GM21367 (cell line): ENCODE measurements around the gene HLTF.
A peak's percentile ranks its signal among the peaks of the same experiment; 100 is the strongest.

Experiments used
- ATAC-seq: cut with Tn5 transposase; IDR thresholded peaks from one replicate; pipeline ENCODE4 v1.9.1; 2021; ENCODE audit not compliant: unreplicated experiment

HLTF gene

DNA sequence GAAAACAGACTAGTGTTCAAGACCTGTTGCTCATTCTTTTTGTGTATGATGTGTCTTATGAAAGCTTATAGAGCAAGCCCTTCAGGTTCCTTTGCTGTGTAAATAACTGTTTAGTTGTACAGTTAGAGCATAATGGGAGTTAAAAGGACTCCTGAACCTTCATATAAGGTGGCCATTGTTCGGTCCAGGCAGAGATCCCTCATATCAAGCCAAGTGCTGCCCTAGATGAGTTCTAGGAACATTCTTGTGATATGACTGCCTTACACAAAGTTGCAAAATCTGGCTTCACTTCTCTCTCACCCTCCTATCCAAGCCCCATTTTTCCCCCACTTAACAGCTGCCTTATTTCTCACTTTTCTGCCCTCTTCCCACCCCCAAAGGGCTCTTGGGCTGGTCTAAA is 68.1 kb downstream of the HLTF start:
- ATAC-seq, result no peak

DNA sequence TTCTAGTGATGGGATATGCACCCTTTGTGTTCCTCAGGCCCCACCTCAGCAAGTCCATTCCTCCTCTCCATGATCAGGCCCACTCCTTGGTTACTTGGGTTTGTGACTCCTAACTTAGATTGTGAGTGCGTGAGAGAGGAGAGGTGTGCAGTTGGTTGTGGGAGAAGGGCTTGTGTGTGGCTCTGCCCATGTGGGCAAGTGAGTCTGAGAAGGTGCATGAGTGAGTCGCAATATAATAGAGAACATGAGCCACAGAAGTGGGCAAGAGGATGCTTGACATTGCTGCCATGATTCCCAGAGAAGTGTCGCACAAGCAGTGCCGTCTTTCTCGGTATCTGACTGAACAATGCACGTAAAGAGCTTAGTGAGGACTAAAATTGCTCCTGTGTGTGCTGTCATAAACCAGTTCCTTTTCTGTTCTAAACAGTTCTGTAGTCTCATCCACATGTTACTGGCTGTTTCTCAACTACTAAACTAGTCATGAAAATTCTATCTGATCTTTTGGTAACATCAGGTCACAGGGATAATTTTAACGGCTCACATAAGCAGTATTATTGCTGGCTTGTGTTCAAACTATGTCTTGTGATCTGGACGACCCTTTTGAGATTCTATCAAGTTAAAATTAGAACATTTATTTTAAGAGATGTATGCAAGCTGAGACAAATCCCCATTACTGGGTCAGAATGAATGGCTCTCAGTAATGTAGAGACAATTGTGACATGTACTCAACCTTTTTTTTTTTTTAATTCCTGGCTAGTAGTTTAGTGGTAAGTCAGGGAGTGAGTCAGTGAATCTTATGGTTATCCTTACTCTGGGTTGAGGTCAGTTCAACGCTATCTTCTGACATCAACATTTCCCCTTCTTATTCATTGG is 69.4 kb downstream of the HLTF start:
- ATAC-seq, result no peak

DNA sequence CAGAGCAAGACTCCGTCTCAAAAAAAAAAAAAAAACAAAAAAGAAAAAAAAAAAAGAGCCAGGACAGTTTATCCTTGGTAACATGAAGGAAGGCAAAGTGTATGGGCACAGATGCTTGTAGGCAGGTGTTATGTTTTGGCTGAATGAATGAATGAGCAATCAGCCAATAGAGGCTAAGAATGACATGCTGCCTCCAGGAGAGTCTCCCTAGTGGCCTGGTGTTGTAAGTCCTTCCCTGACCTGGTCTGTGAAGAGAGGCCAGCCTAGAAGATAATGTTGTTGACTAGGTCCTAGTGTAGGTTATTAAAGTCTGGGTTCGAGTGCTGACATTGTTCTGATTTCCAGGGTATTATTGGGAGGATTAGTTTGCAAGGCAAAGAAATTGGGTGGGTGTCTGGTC is 70.1 kb downstream of the HLTF start:
- no peak for ATAC-seq

DNA sequence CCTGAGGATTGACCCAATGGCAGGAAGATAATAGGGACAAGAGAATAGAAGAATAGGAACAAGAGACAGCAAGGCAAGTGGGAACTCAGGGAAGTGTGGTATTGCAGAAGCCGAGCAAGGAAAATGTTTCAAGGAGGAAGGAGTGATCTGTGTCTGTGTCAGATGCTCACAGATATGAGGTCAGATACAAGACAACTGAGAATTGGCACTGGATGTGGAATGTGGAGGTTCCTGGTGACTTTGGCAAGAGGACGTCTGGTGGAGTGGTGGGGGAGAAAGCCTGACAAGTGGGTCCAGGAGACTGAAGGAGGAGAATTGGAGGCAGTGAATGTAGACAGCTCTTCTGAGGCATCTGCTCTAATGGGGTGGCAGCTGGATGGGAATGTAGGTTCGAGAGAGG is 70.9 kb downstream of the HLTF start:
- no peak for ATAC-seq

DNA sequence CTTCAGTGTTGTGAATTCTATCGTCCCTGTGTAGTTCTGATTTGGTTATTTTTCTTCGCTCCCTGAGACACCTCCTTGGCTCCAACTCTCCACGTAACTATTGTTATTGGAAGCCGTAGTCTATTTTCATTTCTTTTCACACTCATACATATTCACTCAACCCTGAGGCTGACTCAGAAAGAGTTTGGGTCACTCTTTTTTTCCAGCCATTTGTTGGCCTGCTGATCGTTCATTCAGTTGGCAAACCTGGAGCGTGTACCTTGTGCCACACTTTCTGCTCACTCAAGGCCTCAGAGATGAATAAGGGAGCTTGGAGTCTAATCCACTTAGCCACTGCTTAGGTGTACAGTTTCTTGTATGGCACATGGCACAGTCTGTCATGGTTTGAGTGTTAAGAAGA is 72.6 kb downstream of the HLTF start:
- ATAC-seq, result no peak

DNA sequence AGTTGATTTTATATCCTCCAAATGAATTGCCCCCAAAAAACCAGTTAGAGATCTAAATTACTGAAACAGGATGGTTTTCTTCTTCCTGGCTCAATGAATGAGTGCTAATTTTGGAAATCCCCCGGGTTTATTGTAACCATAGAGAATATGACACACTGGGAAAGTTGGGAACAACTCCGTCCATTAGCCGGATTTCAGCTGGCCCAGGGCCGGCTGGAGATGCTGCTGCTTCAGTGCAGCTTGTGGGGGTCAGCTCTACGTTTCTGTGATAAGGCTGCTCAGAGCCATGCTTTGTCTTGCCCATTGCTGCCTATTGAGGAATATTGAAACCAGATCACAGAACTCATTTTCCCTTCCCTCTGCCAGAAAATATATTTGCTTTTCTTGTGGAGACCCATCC is 74.7 kb downstream of the HLTF start:
- no peak for ATAC-seq

DNA sequence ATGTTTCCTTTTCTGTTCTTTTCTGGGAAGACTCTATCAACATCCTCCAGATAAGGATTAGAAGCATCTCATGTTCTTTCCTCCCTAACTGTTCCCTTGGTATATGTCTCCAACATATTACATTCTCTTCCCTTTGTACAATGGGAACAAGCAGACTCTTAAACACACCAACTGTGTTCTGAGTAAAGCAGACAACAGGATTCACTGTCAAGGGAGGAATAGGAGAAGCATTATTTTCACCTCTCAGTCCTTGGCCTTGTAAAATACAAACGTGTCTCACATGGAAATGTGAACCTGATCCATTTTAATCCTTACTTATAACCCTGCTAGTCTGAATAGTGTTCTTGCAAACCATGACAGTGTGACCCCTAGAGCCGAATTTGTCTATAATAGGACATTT is 75.4 kb downstream of the HLTF start:
- no peak for ATAC-seq

DNA sequence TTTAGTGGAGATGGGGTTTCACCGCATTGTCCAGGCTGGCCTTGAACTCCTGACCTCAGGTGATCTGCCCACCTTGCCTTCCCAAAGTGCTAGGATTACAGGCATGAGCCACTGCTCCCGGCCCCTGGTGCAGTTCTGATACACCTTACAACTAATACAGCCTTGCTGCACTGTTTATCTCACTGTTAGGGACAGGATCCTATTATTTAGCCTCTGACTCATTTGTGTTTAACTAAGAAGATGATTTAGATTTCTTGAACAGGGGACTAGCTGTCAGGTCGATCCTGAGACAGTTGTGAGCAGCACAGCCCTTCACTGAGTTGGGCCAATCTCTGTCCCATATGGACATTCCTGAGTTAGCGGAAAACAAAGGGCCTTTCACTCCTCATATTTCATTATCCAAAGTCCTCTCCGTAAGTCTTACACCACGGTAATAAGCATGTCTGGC is 75.8 kb downstream of the HLTF start:
- ATAC-seq, result no peak

DNA sequence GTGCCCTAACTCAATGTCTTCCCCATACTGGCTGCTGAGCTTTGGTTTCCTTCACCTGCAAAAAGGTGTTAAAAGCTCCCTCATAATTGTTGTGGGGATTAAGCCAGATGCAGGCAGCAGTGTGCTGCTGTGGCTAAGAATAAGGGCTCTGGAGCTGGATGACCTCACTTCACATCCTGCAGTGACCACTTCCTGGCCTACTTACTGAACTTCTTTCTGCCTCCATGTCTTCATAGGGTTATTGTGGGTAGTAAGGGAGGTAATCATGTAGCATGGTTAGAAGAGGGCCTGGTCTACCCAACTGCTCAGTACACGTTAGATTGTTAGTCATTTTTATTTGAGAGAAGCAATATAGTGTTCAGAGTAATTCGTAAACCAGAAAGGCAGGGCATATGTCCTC is 76.6 kb downstream of the HLTF start:
- peak; percentile 85 for ATAC-seq

DNA sequence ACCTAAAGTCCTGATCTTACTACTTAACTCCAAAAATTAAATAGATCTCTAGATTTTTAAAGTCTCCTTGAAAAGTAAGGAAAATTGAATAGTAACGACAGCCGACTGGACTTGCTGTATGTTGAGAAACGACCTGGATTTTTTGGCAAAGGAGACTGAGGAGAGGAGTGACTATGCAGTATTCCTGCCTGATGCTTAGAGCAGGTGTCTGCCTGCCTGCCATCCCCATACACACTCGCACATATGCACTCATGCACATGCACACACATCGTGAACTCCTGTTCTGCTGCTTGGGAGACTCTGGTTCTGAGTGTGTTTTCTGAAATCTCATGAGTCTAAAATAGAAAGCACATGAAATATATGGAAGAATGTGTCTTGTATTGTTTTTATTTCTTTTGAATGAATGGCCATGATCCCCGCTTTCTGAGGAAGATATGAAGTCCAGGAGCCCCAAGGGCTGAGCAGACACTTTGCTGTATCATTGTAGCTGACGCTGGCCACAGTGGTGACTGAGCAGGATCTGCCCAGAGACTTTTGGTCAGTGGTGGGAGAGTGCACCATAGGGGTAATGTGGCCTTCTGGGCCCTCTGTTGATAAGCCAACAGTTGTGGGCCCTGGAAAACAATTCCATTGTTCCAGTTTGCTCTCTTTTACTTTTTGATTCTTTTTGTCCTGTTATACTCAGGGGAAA is 78.6 kb downstream of the HLTF start:
- ATAC-seq, result no peak

DNA sequence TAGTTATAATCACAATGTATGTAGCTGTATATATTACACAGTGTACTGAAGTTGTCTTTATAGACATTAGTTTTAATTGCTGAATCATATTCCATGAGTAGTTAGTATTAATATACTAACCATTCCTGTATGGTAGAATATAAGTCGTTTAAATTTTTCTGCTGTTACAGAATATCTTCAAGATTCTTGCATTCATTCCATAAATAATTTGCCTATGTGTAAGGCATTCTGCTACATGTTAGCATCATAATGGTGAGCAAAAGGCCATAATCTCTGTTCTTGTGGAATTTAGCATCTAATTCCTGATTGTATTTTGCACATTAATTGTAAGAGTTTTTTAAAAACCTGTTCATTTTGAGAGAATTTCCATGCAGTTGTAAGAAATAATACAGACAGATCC is 80.9 kb downstream of the HLTF start:
- ATAC-seq, result no peak

DNA sequence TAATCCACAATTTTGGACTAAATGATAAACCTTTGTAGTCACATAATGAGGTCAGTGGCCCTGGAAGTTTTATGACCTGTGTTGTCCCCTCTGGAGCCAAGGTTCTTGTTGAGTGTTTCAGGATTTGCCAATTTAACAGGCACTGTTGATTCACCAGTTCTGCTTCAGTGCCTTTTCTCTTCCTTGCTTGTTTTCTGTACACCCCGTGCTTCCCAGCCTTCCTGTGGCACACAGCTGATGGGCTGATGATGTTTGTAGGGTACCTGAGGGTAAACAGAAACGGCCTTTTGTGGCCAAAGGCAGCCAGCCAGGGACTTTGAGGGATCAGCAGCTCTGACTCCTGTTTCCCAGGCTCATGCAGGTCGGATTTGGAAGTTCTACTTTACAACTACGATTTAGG is 81.7 kb downstream of the HLTF start:
- ATAC-seq, result no peak

DNA sequence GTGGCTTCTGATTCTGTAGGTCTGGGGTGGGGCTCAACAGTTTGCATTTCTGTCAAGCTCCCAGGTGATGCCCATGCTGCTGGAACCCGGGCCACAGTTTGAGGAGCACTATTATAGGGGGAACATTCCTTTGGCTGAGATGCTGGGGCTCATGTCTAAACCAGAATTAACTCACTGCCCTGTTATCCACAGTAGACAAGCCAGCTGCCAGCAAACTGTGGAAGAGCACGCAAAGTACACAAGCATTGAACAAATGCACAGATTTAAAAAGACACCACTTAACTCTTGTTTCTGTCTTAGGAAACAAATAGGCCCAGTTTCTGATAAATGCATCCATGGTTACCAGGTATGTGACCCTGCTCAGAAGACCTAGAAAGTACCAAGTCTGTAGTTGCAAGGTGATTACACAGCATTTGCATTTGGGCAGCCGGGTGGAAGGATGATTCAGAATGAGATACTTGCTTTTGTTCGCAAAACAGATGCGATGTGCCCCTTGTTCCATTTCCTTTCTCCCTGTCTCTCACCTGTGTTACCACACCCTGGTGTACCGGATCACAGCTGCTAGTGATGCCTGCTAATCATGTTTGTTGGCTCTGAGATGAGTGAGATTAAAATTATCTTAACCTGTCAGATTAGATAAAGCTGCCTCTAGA is 82.6 kb downstream of the HLTF start:
- ATAC-seq, result peak; percentile 72

DNA sequence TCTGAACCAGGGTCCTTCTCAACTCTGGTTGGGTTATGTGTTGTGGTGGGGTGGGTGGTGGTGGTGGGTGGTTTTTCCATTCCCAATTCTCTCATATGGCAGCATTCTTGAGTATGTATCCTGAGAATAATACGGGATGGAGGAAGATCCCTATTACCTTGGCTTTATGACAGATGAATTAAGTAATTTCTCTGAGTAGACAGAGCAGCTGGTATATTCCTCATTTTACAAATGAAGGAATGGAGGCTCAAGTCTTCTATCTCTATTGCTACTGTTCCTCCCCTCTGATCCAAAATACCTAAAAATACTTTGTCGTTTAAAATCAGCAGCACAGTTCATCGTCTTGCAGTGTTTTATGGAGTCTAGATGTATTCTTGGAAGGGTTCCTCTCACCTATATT is 84.6 kb downstream of the HLTF start:
- ATAC-seq, result no peak

DNA sequence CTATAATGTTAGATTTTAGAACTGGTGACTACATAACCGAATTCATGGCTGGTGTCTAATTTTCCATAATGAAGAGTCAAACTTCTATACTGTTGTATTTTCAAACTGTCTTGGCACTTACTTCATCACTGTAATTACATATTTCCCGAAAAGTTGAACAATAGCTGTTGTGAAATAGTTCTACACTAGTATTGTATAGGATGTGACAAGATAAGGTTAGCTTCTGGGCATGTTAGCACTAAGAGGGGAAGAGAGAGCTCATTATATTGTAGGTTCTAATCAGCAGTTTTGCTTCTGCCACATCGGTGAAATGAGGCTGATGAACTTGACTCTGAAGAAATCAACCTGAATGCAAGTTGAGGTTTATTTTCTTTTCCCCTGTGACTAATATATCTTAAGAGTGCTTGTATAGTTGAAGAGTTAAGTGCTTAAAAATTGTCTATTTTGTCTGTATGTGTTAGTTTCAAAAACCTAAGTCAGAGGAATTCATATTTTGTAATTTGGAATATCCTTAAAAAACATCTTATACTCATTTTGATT is 86.1 kb downstream of the HLTF start:
- no peak for ATAC-seq

DNA sequence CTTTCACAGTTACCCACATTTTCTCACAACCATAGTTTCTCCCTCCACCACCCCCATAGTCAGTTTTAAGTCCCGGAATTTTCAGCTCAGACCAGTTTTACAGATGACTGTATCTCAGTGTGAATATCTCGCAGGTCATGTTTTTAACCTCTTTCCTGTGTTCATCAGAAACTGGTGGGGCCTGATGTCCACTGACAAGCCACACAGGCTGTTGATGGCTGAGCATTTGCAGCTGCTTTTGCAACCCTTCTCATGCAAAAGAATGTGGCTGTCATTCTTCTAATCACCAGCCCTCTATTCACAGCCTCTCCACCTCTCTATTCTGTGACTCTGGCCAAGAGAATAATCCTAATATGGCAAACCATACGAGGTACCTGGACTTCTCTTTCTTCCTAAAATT is 86.5 kb downstream of the HLTF start:
- no peak for ATAC-seq

DNA sequence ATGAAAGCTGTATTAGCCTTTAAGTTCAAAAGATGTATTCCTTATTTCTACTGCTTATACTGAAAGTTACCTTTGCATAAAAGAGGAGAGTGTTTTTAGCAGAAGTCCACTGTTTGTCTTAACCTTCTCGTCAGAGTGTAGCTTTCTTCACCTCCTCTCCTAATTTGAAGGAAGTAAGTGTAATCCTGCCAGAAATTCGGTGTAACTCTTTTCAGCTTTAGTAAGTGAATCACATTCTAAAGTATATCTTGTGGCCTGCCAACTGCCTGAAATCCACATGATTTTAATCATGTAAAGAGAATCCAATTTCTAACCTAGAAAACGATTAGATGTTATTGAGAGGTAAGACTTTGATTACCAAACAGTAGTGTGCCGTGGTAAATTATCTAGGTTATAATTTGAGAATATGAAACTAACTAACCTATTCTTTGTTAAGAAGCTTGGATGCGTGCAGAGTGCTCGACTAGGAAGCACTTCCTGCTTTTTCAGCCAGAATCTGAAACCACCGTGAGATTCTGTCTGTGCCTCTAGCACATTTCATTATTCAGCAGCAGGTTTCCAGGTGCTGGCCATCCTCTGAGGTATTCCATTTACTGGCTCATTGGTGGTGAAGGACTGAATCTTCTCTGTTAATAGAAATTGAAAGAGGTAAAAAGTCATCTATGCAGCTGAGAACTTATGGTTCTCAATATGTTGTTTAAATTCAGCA is 87.5 kb downstream of the HLTF start:
- no peak for ATAC-seq

DNA sequence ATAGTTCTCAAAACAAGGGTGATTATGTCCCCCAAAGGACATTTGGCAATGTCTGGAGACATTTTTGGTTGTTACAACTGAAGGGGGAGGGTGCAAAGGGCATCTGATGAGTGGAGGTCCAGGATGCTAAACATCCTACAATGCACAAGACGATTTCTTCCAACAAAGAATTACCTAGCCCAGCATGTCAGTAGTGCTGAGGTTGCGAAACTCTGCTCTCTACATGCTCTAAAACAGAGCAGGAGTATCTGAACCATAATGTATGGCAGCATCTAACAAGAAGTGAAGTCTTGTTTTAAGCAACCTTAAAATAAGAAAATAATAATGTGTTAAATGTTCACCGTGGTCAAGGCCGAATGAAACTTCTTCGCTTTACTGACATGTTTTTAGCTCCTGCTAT is 88.0 kb downstream of the HLTF start:
- no peak for ATAC-seq

DNA sequence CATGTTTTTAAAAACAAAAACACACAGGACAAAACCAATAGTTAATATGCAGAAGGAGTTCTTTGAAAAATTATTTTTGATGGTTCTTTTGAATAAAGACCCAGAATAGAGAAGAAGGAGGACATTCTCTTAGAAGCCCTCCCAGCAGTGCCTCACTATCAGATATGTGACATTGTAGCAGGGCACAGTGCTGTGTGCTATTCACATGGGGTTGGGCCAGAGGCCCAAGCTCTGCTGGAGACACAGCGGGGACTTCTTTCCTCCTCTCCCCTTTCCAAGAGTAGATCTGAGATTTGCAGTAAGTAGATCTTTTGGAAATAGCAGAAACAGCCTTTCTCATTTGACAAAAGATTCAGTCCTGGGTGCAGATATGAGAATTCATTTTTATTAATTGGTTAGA is 88.7 kb downstream of the HLTF start:
- ATAC-seq, result no peak

DNA sequence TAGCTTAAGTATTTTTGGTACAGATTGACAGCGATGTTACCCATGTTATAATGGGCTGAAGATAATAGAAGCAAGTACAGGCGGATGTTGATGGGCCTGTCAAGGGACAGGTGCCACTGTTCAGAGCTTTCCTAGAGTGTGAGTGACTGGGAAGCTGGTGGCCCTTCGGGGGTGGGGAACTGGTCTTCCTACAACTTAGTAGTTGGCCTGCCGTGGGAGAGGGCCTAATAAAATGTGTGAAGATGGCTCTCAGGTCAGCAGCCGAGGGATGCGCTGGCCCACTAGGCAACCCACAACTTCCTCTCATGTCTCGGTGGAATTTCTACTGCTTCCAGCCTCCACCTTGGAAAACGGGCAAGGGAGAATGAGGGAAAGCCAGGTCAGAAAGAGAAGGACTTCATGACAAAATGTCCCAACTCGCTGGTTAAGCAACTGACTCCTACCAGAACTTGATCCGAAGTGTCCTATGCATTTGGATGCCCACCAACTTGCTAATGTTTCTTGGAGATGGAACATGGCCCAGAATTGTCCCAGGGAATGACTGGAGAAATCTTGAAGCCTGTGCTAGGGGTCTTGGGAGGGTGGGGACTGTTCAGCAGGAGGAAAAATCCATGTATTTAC is 93.6 kb downstream of the HLTF start:
- no peak for ATAC-seq
